OCI-LY7 (cell line): ENCODE results near the gene RARG.

Experiments
- EZH2phosphoT487 ChIP-seq: fragments of 200-600 bp; sonication (generic); IDR thresholded peaks from 2 replicates; pipeline ENCODE4 v1.6.1; 2018; ENCODE audit warnings: low read depth, borderline replicate concordance, mild to moderate bottlenecking, mixed run types, antibody characterized with exemption, low read length, moderate library complexity, mixed read lengths
- TF ChIP-seq, protein P1 (sequence below): fragments of 200-600 bp; sonication (generic); conservative IDR thresholded peaks from 2 replicates; pipeline ENCODE4 v1.5.1; 2014; ENCODE audit warnings: mild to moderate bottlenecking, antibody characterized with exemption, low read length, moderate library complexity, mixed read lengths

DNA sequence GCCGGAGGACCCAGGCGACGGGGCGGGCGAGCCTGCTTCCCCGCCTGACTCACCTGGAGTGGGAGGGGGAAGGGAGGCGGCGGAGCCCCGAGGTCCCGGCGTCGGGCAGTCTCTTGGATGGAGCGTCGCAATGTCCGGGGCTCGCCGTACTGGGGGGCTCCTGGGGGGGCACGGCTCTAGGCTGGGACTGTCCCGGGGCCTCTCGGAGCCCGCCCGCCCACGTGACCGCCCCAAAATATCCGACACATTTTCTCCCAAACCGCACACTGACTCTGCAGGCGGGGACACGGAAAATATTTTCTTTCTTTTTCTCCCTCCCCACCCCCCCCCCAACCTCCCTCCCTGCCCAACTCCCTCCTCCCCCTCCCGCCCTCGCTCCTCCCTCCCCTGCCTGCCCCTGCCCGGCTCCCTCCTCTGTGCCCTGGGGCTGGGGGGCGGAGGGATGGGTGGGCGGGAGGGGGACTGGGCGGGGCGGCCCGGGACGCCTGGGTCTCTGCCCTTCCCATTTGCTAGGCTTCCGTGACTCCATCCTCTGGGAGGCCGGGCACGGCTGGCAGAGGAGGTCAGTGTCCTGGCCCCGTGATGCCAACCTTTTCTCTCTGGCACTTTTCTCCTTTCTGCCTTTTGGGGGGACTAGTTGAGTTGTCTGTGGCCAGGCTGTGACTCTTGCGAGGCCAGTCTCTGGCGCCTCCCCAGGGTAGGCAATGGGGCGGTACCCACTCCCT, at the start of gene RARG:
- TF ChIP-seq, protein P1, sequence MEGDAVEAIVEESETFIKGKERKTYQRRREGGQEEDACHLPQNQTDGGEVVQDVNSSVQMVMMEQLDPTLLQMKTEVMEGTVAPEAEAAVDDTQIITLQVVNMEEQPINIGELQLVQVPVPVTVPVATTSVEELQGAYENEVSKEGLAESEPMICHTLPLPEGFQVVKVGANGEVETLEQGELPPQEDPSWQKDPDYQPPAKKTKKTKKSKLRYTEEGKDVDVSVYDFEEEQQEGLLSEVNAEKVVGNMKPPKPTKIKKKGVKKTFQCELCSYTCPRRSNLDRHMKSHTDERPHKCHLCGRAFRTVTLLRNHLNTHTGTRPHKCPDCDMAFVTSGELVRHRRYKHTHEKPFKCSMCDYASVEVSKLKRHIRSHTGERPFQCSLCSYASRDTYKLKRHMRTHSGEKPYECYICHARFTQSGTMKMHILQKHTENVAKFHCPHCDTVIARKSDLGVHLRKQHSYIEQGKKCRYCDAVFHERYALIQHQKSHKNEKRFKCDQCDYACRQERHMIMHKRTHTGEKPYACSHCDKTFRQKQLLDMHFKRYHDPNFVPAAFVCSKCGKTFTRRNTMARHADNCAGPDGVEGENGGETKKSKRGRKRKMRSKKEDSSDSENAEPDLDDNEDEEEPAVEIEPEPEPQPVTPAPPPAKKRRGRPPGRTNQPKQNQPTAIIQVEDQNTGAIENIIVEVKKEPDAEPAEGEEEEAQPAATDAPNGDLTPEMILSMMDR = no peak
- TF ChIP-seq EZH2phosphoT487 = no peak
